GM19043 (cell line): ENCODE measurements around the gene ADAMTS4.

Experiments used
- ATAC-seq: cut with Tn5 transposase; IDR thresholded peaks from one replicate; pipeline ENCODE4 v1.9.1; 2021; ENCODE audit warnings: low read depth; ENCODE audit not compliant: unreplicated experiment

ADAMTS4 gene

GRCh38 chr1:161198194-161198896, 509 bp downstream of the ADAMTS4 start:
- no peak for ATAC-seq

GRCh38 chr1:161197560-161198193, 1.2 kb downstream of the ADAMTS4 start:
- no peak for ATAC-seq

- no peak for ATAC-seq
Observed at GRCh38 chr1:161196521-161197451, 2.1 kb downstream of the ADAMTS4 start.

GRCh38 chr1:161196111-161196510, 2.7 kb downstream of the ADAMTS4 start:
- no peak for ATAC-seq

GRCh38 chr1:161195171-161195570, 3.7 kb downstream of the ADAMTS4 start:
- ATAC-seq: no peak

GRCh38 chr1:161193561-161194235, 5.2 kb downstream of the ADAMTS4 start:
- no peak for ATAC-seq

- peak; percentile 78 for ATAC-seq
Observed at GRCh38 chr1:161192476-161193465, 6.1 kb downstream of the ADAMTS4 start.

- ATAC-seq: no peak
Observed at GRCh38 chr1:161191971-161192370, 6.9 kb downstream of the ADAMTS4 start.

- ATAC-seq: no peak
Observed at GRCh38 chr1:161190962-161191521, 7.8 kb downstream of the ADAMTS4 start.

GRCh38 chr1:161189036-161189435, 9.8 kb downstream of the ADAMTS4 start:
- no peak for ATAC-seq

GRCh38 chr1:161188381-161188780, 10.5 kb downstream of the ADAMTS4 start:
- ATAC-seq: no peak

GRCh38 chr1:161187311-161187710, 11.5 kb downstream of the ADAMTS4 start:
- no peak for ATAC-seq

GRCh38 chr1:161185732-161186311, 13.0 kb downstream of the ADAMTS4 start:
- no peak for ATAC-seq

- peak; percentile 63 for ATAC-seq
Observed at GRCh38 chr1:161185282-161185682, 13.6 kb downstream of the ADAMTS4 start.

- peak; percentile 30 for ATAC-seq
Observed at GRCh38 chr1:161182214-161182613, 16.6 kb downstream of the ADAMTS4 start.

- no peak for ATAC-seq
Observed at GRCh38 chr1:161180639-161181038, 18.2 kb downstream of the ADAMTS4 start.

GRCh38 chr1:161179698-161180097, 19.2 kb downstream of the ADAMTS4 start:
- ATAC-seq: no peak

- no peak for ATAC-seq
Observed at GRCh38 chr1:161177936-161178244, 21.0 kb downstream of the ADAMTS4 start.
